Measurements from ENCODE around the gene AKR1B1.

The AKR1B1 gene

GRCh38 chr7:134425777-134426176 is 33.1 kb downstream of the AKR1B1 start:
- TF ChIP-seq, protein P1, sequence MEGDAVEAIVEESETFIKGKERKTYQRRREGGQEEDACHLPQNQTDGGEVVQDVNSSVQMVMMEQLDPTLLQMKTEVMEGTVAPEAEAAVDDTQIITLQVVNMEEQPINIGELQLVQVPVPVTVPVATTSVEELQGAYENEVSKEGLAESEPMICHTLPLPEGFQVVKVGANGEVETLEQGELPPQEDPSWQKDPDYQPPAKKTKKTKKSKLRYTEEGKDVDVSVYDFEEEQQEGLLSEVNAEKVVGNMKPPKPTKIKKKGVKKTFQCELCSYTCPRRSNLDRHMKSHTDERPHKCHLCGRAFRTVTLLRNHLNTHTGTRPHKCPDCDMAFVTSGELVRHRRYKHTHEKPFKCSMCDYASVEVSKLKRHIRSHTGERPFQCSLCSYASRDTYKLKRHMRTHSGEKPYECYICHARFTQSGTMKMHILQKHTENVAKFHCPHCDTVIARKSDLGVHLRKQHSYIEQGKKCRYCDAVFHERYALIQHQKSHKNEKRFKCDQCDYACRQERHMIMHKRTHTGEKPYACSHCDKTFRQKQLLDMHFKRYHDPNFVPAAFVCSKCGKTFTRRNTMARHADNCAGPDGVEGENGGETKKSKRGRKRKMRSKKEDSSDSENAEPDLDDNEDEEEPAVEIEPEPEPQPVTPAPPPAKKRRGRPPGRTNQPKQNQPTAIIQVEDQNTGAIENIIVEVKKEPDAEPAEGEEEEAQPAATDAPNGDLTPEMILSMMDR (IDR thresholded peaks at IDR 0.05; ENCODE audit: low read depth, low read length): no peak
- no peak overlapping the region for H3K4me3 ChIP-seq (ENCODE audit: low read depth, low read length)
- no peak overlapping the region for H3K27ac ChIP-seq
- no peak for DNase-seq
- H3K9me3 ChIP-seq (ENCODE audit: severe bottlenecking): no peaks in the 10 kb centered on the region
- no peaks in the 10 kb centered on the region for H3K36me3 ChIP-seq
- no peaks in the 10 kb centered on the region for H3K27me3 ChIP-seq (ENCODE audit: insufficient read depth, low read depth, severe bottlenecking)

- DNase-seq: no peak
- no peaks in the 10 kb centered on the region for H3K27me3 ChIP-seq (ENCODE audit: insufficient read depth, low read depth, severe bottlenecking)
- no peaks in the 10 kb centered on the region for H3K36me3 ChIP-seq
- no peak overlapping the region for H3K27ac ChIP-seq
- H3K4me3 ChIP-seq (ENCODE audit: low read depth, low read length): no peak overlapping the region
- TF ChIP-seq, protein P1 (IDR thresholded peaks at IDR 0.05; ENCODE audit: low read depth, low read length): no peak
- no peaks in the 10 kb centered on the region for H3K9me3 ChIP-seq (ENCODE audit: severe bottlenecking)
Measured at GRCh38 chr7:134422638-134423037, 36.3 kb downstream of the AKR1B1 start.

- H3K9me3 ChIP-seq (ENCODE audit: severe bottlenecking): no peaks in the 10 kb centered on the region
- no peaks in the 10 kb centered on the region for H3K27me3 ChIP-seq (ENCODE audit: insufficient read depth, low read depth, severe bottlenecking)
- TF ChIP-seq, protein P1 (IDR thresholded peaks at IDR 0.05; ENCODE audit: low read depth, low read length): no peak
- no peak for DNase-seq
- no peak overlapping the region for H3K27ac ChIP-seq
- H3K4me3 ChIP-seq (ENCODE audit: low read depth, low read length): no peak overlapping the region
- H3K36me3 ChIP-seq: no peaks in the 10 kb centered on the region
Measured at GRCh38 chr7:134422008-134422407, 36.9 kb downstream of the AKR1B1 start.

DNA sequence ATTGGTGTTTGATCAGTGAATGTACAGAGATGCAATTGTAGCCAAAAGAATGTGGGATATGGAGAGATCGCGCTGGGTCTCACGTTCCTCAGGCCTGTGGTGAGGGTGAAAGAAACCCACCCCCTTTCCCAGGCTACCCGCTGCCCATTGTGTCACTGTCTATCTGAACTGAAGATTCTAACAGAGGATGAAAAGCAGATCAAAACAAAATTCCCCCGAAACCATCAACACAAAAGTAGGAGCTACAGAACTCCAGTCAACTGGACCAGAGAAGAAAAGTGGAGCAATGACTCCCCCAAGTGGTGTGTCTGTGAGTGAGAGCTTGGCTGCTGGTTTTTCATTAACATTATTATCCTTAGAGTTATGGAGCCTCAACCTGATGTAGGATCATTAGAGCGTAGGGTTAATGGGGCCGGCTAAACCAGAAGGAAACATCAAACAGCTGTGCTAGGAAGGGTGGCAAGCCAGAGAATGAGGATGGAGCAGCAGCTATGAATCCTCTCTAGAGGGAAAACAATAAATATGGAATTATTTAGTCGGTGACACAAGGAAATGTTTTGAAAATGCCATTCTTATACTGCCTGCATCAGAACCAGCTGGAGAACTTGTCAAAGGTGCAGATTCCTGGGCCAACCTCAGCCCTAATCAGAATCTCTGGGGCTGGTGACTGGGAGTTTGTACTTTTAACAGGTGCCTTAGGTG is 38.3 kb downstream of the AKR1B1 start:
- DNase-seq: peak; percentile 68
- H3K36me3 ChIP-seq: no peaks in the 10 kb centered on the region
- H3K4me3 ChIP-seq (ENCODE audit: low read depth, low read length): no peak overlapping the region
- TF ChIP-seq, protein P1 (IDR thresholded peaks at IDR 0.05; ENCODE audit: low read depth, low read length): peak; percentile 76
- no peaks in the 10 kb centered on the region for H3K9me3 ChIP-seq (ENCODE audit: severe bottlenecking)
- H3K27me3 ChIP-seq (ENCODE audit: insufficient read depth, low read depth, severe bottlenecking): no peaks in the 10 kb centered on the region
- H3K27ac ChIP-seq: no peak overlapping the region

DNA sequence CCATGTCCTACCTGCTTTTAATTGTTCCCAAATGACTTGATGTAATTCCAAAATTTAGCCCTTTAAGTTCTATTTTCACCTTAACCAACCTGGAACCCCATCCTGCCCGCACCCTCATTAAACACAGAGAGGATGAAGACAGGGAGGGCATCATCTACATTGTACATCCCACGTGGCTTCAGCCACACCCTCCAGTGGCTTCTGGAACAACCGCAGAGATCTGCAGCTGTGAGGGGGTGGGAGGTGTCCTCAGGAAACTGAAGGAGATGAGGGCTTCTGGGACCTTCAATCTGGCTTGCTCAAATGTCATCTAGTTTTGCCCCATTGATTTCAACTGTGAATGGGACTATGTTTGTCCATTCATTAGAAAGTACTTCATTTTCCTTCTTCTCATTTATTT is 39.0 kb downstream of the AKR1B1 start:
- Histone ChIP-seq H3K9me3 (ENCODE audit: severe bottlenecking) (no peaks in the 10 kb centered on the region), H3K4me3 (ENCODE audit: low read depth, low read length) (no peak overlapping the region), H3K27ac (no peak overlapping the region), H3K36me3 (no peaks in the 10 kb centered on the region), H3K27me3 (ENCODE audit: insufficient read depth, low read depth, severe bottlenecking) (no peaks in the 10 kb centered on the region)
- TF ChIP-seq, protein P1 (IDR thresholded peaks at IDR 0.05; ENCODE audit: low read depth, low read length): no peak
- DNase-seq: no peak

- H3K27me3 ChIP-seq (ENCODE audit: insufficient read depth, low read depth, severe bottlenecking): no peaks in the 10 kb centered on the region
- no peaks in the 10 kb centered on the region for H3K36me3 ChIP-seq
- TF ChIP-seq, protein P1 (IDR thresholded peaks at IDR 0.05; ENCODE audit: low read depth, low read length): no peak
- DNase-seq: no peak
- H3K27ac ChIP-seq: no peak overlapping the region
- H3K9me3 ChIP-seq (ENCODE audit: severe bottlenecking): no peaks in the 10 kb centered on the region
- no peak overlapping the region for H3K4me3 ChIP-seq (ENCODE audit: low read depth, low read length)
Measured at GRCh38 chr7:134419085-134419484, 39.8 kb downstream of the AKR1B1 start.
